Middle frontal gyrus (tissue), 1 donor: ENCODE results near the gene FCRL3.
"Not testable (repeated sequence)": the region's sequence is repeated elsewhere in the genome, so short reads cannot be mapped to it uniquely, and the experiment has no call there.

Experiments
- DNase-seq: peaks from one replicate; pipeline ENCODE4 v3.0.0-alpha.2; 2015; ENCODE audit warnings: low spot score; ENCODE audit errors: extremely low spot score

Gene FCRL3

DNA sequence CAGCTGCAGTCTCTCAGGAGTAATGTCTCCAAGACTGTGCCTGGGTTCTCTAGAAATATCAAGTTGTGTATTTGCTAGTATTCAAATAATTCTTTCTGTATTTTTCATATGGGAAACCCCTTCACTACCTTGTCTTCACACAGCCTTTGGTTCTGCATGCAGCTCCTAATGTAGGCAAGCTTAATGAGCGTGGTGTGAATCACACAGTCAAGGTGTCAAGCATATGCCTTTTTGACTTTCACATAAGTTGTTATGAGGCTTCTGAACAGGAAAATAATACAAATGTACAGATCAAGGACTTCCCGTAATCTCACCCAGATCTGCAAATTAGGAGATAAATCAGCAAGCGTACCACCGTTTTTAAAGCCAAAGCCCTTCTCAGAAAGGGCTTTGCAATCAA, at the start of gene FCRL3:
TSS of gene FCRL3 (minus strand) at position 38 of the 400 bp plus-strand sequence. CDS start 280 bp downstream, outside the sequence.
- DNase-seq, result no peak

- DNase-seq, result no peak
These were observed 47.8 kb upstream of the FCRL3 start for GRCh38 chr1:157748262-157748817.

DNA sequence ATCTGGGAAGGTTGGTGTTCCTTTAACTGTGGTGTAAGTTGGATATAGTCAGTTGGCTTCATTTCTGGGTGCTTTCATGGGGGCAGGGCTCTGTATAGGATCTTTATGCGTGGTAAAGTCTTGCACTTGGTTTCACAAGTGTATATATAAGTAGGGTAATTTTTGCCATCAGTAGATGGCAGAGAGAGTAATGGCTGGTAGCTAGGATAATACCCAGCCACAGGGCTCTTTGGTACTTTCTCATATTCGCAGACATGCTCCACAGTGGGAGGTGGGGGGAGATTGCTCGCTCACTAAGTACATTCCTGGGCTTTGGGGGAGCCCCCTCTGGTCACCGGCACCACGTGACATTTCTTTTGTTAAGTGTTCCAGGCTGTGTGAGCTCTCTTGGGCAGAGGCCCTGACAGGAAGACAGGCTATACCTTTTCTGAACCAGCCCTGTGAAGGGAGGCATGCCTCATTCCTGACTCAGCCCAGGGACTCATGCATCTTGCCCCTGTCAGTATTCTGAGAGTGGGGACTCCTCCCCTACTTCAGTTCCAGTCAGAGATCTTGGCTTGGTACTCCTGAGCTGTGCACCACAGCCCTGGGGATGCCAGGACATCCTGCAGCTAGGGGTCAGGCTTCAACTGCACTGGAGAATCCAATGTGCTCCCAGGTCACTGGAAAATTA, 38.8 kb upstream of the FCRL3 start:
- DNase-seq, result no peak

DNA sequence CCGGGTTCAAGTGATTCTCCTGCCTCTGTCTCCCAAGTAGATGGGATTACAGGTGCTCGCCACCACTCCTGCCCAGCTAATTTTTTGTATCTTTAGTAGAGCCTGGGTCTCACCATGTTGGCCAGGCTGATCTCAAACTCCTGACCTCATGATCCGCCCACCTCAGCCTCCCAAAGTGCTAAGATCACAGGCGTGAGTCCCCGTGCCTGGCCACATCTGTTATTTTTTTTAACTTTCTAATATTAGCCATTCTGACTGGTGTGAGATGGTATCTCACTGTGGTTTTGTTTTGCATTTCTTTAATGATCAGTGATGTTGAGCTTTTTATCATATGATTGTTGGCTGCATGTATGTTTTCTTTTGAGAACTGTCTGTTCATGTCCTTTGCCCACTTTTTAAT, 35.4 kb upstream of the FCRL3 start:
- DNase-seq, result not testable (repeated sequence)

- no peak for DNase-seq
These were observed 33.8 kb upstream of the FCRL3 start for GRCh38 chr1:157734321-157734720.

DNA sequence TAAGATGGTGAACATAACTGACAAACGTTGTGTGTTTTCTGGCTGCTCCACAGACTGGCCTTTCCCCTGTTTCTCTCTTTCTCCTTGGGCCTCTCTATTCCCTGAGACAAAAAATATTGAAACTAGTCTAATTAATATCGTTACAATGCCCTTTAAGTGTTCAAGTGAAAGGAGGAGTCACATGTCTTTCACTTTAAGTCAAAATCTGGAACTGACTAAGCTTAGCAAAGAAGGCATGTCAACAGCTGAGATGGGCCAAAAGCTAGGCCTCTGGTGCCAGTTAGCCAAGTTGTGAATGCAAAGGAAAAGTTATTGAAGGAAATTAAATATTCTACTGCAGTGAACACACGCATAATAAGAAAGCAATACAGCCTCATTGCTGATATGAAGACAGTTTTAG, 32.2 kb upstream of the FCRL3 start:
- DNase-seq, result no peak

GRCh38 chr1:157725221-157725577, 24.6 kb upstream of the FCRL3 start:
- no peak for DNase-seq

GRCh38 chr1:157724537-157725220, 24.1 kb upstream of the FCRL3 start:
- no peak for DNase-seq

GRCh38 chr1:157723157-157723556, 22.6 kb upstream of the FCRL3 start:
- DNase-seq, result no peak

GRCh38 chr1:157721985-157722384, 21.4 kb upstream of the FCRL3 start:
- DNase-seq, result no peak

- no peak for DNase-seq
These were observed 15.2 kb upstream of the FCRL3 start for GRCh38 chr1:157715736-157716135.

- DNase-seq, result no peak
These were observed 11.2 kb upstream of the FCRL3 start for GRCh38 chr1:157711802-157712201.

GRCh38 chr1:157704878-157705277, 4.3 kb upstream of the FCRL3 start:
- DNase-seq, result no peak

GRCh38 chr1:157703981-157704380, 3.4 kb upstream of the FCRL3 start:
- no peak for DNase-seq

DNA sequence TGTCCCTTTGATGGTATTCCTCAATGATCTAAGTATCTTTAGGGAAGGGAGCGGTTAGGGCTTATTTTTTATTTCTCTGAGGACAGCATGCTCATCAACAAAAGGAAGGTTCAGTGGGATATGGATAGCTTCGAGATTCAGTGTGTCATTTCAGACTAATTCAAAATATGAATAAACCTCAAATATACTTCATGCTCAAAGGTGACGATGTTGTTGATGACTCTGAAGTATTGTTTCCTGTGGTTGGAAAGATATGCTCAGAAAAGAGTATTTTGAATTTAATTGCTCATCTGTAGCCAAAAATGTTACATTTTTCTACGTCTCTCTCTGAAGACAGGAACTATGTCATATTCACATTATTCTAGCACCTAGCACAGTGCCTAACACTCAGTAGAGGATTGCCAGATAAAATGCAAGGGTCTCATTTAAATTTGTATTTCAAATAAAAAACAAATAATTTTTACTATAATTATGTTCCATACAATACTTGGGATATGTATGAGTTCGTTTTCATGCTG, 1.8 kb upstream of the FCRL3 start:
- DNase-seq, result no peak

DNA sequence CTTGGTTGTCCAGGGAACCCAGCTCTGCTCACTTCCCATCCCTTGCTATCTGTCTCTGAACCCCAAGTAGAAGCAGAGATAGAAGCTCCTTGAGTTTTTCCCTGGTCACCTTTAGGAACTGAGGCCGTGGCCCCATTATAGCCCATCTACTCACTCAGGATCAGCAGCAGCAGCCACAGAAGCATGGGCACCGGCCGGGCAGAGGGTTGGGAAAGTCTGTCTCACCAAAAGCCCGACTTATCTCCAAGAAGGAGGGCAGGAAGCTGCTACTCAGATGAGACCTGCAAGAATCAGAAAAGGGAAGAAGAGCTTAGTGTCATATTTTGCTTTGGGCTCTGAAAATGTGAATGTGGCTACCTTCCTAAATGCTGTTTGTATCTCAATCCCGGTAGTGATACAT, 264 bp downstream of the FCRL3 start:
- no peak for DNase-seq

DNA sequence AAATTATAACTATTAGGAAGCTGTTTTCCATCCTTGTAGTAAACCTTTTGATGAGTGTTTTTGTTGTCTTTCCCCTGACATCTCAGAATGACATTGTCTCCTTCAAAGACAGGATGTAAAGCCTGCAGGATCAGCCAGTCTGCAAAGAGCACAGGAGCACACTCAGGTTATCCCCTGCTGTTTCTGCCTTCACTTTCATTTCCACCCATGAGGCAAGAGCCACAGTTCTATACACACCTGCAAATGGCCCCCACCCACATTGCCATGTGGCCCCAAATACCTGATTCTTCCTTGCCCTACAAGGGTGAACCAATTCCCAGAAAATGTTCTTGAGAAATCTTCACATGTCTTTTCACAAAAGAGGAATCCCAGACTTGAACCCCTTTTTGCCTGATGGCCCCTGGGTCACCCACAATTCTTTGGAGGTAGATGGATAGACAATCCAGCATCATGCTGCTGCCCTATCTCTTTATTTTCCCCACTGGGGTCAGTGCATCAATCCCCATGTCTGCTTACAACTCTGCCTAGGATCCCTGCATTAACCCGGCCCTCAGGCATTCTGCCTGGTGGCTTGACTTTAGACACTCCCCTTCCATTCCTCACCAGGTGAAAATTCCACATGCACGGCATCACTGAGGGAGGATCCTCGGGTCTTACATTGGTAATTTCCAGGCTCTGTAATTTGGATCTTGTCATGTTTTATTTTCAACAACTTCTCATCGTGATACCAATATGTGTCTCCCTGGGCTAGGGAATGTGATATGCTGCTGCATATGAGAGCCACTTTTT, 2.6 kb downstream of the FCRL3 start:
- no peak for DNase-seq

- DNase-seq, result no peak
These were observed 3.5 kb downstream of the FCRL3 start for GRCh38 chr1:157696966-157697628.

- DNase-seq, result no peak
These were observed 5.2 kb downstream of the FCRL3 start for GRCh38 chr1:157695417-157695816.

DNA sequence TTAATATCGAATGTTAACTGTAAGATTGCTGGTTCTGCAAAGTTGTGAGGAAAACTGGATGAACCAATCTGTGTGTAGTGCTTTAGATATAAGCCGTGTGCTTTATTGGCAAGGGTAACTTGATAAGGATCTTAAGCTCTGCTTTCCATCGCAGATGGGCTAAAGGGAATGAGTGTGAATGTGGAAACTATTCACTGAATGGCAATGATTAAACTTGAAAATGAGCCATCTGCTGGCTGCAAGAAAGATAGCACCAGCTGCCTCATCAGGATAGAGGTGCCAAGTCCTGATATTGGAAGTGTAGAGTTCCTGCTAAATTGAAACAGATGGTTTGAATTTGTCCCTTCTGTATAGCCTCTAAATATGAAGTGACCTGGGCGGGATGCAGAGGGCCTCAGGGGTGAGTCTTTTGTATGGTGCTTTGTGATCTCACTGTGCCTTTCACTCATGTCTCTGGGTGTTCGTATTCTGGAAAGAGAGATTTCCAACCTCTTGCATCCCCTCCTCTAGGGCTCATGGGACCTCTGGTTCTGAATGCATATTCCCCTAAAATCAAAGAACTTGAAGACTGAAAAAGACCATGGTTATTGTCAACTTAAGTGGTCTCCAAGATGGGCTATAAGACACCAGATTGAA, 9.2 kb downstream of the FCRL3 start:
- peak; percentile 23 for DNase-seq
